GM12874 (cell line): Measurements from ENCODE around the gene DOCK1.

Source experiments
- TF ChIP-seq, protein P1 (sequence below): IDR thresholded peaks from 2 replicates; pipeline ENCODE4 v1.5.1; 2011; ENCODE audit warnings: low read depth, mild to moderate bottlenecking, control low read depth, low read length, moderate library complexity; ENCODE audit not compliant: insufficient read depth

The DOCK1 gene

DNA sequence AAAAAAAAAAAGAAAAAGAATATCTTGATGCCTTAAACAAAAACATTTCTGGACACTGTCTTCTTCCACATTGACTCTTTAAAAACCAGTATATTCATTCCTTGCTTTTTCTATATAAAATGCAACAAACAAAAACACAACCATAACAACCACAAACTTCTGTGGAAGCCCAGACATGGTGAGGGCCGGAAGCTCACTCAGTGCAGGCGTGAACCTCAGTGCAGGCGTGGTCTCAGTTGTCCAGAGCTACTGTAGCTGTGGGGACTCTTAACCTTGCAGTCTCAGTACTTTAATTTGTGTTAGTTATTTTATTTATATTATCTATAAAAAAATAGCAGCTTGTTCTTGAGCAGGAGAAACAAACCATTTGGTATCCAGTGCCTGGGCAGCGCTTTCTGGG is 131.8 kb downstream of the DOCK1 start:
- TF ChIP-seq, protein P1, sequence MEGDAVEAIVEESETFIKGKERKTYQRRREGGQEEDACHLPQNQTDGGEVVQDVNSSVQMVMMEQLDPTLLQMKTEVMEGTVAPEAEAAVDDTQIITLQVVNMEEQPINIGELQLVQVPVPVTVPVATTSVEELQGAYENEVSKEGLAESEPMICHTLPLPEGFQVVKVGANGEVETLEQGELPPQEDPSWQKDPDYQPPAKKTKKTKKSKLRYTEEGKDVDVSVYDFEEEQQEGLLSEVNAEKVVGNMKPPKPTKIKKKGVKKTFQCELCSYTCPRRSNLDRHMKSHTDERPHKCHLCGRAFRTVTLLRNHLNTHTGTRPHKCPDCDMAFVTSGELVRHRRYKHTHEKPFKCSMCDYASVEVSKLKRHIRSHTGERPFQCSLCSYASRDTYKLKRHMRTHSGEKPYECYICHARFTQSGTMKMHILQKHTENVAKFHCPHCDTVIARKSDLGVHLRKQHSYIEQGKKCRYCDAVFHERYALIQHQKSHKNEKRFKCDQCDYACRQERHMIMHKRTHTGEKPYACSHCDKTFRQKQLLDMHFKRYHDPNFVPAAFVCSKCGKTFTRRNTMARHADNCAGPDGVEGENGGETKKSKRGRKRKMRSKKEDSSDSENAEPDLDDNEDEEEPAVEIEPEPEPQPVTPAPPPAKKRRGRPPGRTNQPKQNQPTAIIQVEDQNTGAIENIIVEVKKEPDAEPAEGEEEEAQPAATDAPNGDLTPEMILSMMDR: no peak

DNA sequence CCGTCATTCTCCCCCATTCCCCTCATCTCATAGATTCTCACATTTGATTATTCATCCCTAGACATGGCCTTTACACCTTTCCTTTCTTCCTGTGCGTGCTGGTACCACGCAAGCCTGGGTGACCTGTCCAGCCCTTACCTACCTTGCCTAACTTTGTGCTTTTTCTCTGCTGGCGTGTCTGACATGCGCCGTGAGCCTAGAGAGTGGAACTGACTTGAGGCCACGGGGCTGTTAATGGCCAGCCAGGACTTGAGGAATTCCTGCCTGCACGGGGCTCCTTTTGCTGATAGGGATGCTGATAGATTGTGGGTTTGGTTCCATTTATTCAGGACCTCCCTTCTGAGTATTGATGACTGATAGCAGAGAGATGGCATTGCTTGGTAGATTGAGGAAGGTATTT is 134.2 kb downstream of the DOCK1 start:
- TF ChIP-seq, protein P1: no peak

DNA sequence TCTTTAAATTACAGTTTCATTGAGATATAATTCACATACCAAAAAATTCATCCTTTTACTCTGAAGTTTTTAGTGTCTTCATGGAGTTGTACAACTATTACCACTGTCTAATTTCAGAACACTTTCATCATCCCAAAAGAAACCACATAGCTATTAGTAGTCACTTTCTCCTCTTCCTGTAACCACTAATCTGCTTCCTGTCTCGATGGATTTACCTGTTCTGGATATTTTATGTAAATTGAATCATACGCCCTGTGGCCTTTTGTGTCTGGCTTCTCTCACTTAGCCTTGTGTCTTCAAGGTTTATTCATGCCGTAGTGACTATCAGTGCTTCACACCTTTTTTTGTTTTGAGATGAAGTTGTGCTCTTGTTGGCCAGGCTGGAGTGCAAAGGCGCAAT is 135.5 kb downstream of the DOCK1 start:
- TF ChIP-seq, protein P1: no peak

DNA sequence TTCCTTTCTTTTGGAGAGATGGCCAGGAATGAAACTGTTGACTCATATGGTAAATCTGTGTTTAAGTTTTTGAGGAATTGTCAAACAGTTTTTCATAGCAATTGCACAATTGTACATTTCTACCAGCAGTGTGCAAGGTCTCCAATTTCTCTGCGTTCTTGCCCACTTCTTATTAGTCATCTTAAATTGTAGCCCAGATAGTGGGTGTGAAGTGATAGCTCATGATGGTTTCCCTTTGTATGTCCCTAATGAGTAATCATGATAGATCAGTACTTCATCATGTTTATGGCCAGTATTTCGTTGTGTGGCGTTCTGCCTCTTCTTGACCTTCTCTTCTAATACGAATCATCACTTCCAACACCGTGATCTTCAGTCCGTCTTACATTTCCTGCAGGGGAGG is 136.3 kb downstream of the DOCK1 start:
- TF ChIP-seq, protein P1: no peak

DNA sequence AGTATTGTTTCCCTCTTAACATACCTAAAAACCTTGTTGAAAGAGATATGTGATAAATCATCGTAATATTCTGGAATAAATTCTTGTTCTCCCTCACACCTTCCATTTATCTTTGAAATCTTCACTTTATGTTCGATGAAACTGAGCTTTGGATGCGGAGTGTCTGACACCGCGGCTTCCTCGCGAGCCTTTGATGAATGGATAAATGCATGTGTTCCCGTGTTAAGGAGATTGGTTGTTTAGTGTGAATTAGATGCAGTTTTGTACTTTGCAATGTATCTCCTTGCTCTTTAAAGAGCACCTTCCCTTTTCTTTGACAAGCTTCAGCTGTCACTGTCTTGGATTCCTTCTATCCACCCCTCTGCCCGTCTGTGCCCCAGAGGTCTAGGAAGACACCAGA is 138.1 kb downstream of the DOCK1 start:
- TF ChIP-seq, protein P1: no peak

DNA sequence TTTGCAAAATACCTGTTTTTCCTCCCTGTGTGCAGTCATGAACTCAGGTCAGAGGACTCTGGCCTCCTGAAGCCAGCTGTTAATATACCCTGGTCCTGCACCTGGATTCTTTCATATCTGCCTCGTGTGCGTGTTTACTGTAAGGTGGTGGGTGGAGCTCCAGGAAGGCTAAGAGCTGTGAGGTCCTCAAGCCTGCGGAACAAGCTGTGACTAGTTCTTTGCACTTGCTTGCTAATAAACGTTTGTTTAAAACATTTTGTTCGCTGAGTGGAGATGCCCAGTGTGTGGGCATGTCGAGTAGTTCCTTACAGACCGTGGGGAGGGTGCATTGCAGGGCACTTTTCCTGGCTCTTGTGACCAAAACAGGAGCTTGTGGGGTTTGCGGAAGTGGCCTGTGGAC is 139.0 kb downstream of the DOCK1 start:
- TF ChIP-seq, protein P1: no peak

DNA sequence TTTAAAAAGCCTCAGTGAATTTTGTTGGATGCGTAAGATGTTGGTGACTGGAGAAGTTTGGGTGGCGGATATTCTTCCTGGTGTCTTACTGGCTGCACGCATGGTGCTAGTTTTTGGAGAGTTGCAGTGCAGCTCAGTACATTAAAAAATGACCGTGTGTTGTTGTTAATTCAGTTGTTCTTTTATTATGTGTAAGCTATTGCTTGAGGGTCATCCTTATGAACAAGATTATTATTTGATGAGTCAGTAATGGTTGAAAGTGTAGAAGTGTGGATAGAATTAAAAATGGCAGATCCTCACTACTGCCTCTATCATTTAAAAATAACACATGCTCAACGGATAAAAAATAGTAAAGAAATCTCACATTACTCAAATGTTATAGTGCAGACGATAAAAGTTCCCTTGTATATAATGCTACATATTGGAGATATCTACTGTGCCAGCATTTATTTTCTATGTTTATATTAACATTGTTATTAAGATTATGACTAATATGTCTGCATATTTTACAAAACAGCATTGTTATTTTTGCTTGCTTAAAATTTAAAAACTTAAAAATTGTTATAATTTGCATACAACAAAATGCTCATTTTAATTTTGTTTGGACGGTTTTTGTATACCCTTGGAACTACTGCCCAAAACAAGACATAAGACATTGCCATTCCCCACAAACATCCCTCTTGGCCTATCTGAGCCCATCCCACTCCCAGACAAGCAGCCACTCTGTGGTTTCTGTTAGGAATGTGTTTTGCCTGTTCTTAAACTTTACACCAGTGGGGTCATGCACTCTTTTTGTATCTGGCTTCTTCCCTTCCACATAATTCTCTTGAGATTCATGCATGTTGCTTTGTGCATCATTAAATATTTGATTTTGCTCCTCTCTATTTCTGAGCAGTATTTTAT is 142.0 kb downstream of the DOCK1 start:
- TF ChIP-seq, protein P1: no peak
